HG03025 (cell line): Measurements from ENCODE around the gene SH3BGRL3.
"Not testable (repeated sequence)": the region's sequence is repeated elsewhere in the genome, so short reads cannot be mapped to it uniquely, and the experiment has no call there.

Source experiments
- ATAC-seq: cut with Tn5 transposase; IDR thresholded peaks from one replicate; pipeline ENCODE4 v1.9.1; 2021; ENCODE audit warnings: mild to moderate bottlenecking, moderate library complexity; ENCODE audit not compliant: unreplicated experiment, low FRiP score

Gene SH3BGRL3

DNA sequence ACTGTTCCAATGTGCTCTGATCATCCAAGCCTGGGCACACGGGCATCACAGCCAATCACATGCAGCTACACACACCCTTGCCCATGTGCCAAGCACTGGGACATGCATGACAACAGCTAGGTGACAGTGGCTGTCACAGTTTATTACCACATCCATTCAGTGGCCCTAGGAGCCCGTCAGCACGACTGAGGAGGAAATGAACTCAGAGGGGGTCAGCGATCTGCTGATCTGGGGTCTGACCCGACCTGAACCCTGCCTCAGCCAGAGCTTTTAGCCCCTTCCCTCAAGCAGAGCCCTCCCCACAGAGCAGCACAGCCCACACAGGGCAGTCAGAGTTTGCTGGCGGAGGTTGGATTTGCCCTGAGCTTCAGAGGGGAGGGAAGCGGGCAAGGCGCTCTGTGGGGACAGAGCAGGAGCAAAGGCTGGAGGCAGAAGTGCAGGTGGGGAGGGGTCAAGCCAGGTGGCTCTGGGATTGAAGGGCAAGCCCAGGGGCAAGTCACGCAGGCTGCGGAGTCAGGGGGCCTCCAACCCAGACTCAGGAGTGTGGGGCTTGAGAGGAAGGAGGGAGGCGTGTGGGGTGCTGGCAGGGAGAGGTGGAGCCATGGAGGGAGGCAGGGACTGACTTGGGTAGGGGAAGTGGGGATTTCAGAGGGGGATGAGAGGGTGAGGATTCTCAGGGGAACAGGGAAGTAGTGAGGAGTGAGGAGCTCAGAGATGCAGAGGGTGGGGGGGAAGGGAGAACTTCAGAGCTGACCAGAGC, 10.4 kb downstream of the SH3BGRL3 start:
- no peak for ATAC-seq

DNA sequence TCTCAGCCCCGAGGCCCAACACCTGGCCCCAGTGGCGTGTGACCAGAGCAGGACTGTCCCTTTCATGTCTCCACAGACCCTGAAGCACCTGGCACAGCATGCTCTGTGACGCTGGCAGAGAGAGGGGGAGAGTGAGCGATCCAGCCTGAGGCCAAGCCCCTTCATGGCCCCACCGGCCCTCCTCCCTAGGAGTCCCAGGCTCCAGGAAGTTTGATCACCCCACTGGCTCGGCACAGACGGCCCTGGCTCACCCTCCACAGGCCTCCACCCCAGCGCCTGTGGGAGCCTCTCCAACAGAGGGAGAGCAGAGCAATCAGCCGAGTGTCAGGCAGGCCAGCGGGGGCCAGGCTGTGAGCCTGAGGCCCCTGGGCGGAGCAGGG, 11.0 kb downstream of the SH3BGRL3 start:
- ATAC-seq: no peak

DNA sequence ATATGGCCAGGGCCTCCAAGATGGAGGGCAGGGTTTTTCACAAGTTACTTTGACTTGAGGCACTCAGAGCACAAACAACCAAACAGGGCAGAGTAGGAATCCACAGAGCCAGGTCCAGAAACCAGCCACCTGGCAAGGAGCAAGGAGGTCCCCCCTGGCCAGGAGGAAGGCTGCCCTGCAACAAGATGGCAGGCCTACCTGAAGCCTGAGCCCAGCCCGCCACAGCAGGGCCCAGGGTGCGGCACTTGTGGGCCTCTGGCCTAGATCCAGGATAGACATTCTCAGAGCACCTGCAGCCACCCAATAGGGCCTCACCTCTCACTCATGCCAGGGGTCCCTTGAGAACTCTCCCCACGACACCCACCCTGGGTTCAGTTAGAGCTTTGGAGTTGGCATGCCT, 11.5 kb downstream of the SH3BGRL3 start:
- no peak for ATAC-seq

DNA sequence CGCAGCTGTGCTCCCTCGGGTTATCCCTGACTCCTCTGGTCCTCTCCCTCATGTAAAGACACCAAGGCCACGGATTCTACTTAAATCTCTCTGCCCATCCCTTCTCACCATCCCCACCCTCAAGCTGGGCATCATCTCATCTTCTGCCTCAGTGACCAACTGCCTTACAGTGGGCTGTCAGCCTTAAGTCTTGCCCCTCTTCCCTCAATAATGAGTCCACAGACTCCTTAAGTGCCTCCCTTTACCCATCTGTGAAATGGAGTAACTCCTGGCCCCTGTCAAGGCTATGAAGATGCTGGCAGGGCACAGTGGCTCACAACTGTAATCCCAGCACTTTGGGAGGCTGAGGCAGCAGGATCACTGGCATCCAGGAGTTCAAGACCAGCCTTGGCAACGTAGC, 12.1 kb downstream of the SH3BGRL3 start:
- ATAC-seq: no peak

DNA sequence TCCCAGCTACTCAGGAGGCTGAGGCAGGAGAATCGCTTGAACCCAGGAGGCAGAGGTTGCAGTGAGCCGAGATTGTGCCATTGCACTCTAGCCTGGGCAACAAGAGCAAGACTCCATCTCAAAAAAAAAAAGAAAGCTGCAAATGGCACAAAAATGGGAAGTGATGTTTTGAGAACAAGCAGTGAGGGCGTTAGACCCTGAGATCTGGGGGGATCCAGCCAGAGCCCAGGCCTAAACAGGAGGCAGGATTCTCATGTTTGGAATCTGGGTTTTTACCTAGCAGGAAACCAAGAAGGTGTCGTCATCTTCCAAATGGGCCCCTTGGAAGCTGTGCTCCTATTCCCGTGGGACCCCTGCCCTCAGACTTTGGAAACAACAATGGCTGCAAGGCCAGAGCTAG, 12.8 kb downstream of the SH3BGRL3 start:
- ATAC-seq: not testable (repeated sequence)

DNA sequence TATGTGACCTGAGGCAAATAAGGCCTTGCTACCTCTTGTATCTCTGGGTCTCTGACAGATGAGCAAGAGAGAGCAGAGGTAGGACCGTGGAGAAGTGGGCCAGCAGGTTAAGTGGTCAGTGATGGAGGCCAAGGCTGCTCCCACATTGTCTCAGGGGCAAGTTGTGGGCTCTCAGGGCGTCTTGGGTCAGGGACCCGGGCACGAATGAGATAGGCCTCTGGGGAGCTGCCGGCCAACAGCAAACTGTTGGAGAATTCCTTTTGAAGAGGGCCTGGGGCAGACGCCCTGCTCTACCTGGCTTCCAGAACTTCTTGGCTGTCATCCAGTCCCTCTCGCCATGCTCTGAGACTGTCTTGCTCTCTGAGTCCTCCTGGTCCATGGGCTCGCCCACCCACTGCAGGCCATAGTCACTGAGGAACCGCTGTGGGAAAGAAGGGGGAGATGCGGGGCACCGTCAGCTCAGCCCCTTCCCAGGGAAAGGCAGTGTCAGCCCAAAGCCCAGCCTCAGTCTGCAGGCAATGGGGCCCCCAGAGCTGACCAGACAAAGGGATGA, 14.1 kb downstream of the SH3BGRL3 start:
- ATAC-seq: no peak

DNA sequence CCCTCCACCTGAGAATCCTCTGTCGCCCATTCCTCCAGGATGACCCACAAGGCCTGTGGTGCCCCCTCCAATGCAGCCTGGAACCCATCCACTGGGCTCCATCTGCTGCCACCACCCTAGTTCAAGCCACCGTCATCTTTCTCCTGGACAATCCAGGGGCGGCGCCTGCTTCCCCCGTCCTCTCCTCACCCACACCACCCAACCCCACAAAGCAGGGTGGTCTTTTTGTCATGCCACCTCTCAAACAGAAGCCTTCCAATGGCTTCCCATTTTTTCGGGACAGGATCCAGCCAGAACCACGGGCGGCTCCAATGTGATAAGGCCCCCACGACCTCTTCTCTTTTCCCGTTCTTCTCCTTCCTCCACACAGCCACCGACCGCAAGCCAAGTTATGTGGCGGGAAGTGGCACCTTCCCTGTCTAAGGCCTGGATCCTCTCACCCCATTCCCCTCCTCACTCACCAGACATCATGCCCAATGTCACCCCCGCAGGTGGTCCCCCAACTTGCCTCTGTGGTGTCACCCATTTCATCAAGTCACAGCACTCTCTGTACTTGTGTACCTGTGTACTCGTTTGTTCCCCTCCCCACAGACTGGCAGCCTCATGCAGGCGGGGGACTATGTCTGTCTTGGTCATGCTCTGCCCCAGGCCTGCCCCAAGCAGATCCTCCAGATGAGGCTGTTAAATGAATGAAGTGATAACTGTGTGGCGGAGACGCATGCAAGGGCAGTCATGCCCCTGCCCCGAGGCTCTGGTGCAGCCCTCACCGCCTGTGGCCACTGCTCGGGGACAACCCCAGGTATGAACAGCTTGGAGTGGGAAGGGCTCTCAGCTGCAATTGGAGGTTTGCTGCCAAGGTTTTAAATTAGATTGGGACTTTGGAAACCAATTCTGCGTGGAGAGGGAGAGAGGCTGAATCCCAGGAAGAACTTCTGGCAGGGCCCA, 15.6 kb downstream of the SH3BGRL3 start:
- ATAC-seq: no peak

DNA sequence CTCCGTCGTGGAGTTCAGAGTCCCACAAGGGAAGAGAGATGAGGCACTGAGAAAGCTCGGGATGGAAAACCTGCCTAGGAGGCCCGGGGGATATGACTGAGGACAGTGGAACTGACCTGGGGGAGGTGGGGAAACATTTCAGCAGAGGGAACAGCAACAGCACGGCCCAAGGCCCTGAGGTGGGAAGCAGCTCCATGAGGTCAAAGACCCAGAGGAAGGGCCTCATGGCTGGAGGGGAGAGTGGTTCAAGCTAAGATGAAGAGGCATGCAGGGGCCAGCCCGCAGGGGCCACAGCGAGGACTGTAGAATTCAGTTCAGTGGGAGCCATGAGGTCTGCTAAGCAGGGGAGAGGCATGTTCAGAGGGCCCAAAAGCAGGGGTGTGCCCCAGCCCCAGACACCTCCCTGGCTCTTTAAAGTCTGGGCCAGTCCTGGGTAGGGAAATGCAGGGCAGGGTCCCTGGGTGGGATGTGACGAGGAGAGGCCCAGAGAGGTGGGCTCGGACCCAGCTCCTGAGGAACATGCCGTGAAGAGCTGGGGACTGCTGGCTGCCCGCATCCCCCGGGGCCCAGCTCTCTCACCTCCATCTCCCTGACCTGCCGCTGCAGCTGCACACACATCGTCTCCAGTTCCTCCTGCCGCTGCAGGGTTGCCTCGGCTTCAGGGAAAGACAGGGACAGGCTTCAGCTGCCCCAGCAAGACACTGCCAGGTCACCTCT, 16.6 kb downstream of the SH3BGRL3 start:
- ATAC-seq: no peak

DNA sequence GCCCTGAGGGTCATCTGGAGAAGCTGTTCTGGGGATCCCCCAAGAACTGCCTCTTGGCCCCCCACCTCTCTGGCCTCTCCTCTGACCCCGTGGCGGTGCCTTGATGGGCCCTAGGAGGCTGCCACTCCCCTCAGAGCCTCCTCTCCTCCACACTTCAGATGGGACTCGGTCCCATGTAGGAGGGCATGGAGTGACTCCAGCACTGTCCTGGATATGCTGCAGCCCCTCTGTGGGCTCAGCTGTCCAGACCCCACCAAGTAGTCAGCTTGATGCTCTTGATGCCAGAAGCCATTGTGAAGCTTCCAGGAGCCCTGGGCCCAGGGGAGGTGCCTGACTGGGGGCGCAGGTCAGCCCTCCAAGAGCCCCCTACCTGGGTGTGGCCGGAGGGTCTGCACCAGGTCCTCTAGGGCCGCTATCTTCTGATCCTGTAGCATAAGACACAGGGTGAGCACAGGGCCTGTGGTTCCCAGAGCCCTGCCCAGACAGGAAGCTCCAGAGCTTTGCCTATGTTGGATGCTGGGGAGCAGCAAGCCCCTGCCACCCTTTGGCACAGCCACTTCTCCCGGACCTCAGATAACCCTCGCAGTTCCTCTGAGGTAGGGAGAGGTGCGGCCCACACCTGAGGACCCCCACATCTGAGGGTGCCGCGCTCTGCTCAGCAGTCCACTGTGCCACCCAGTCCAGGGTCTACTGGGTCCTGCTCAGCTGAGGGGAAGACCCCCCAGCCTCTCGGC, 17.3 kb downstream of the SH3BGRL3 start:
- ATAC-seq: no peak

DNA sequence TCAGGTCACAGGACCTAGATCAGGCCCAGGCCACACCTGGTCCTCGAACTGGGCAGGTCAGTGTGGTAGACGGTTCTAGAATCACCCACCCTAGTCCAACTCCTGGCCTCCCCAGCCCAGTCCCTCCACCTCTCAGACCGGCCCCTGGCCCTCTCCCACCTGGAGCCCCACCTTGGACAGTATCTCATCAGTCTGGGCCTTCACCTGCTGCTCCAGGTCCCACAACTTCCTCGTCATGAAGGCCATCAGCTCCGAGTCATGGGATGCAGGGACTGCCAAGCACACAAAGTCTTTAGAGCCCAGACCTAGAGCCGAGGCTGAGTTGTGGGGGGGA, 17.9 kb downstream of the SH3BGRL3 start:
- no peak for ATAC-seq

DNA sequence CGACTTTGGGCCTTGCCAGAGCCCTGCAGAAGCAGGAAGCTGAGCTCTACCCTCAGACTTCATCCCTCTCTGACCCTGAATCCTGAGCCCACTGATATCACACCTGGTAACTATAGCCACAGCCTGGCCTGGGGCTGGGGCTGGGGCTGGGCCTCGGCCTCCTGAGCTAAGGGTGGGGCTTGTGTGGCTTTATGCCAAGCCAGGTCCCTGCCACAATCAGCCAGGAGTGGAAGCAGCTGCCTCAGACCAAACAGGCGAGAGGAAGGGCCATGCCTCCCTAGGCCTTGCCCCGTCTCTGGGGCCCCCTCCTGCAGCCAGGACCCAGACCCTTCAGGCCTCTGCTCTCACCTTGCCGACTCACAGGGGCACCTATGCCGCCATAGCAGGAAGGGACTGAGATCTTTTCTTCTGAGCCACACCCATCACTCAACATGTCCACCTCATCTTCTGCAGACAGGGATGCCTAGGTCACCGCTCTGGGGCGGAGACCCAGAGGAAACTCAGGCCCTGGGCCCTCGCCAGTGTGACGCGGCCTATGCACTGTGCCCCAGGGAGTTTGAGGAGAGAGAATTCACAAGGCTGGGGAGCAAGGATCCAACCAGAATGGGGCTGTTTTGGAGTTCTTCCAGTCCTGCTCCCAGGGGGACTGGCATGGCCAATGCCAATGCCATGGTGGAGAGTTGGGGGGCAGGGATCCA, 20.8 kb downstream of the SH3BGRL3 start:
- no peak for ATAC-seq

DNA sequence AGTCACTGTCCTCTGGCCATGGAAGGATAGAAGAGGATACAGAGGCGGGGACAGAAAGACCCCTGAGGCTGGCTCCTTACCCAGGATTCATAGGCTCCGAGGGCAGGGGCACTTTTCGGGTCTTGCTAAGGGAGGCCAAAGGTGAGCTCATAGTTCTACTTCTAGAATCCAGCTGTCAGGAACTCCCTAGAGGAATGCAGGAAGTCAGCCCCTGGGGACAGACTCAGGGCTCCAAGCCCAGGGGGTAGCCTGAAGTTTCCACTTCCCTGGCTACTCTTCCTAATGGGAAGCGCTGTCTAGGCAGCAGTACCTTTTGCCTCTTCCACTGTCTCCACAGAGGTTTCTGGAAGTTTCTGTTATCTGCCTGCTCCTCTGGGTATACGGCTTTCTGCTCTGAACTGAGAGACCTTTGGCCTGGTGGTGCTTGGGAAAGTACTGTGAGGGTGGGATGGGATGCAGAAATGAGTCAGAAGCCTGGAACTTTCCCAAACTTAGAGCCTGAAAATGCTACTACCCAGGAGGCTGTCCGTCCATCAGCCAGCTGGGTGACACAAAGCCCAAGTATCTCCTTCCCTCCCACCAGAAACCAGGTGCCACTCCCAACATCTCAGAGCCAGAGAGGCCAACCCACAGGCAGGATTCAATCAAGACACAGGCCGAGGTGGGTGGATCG, 23.0 kb downstream of the SH3BGRL3 start:
- no peak for ATAC-seq

DNA sequence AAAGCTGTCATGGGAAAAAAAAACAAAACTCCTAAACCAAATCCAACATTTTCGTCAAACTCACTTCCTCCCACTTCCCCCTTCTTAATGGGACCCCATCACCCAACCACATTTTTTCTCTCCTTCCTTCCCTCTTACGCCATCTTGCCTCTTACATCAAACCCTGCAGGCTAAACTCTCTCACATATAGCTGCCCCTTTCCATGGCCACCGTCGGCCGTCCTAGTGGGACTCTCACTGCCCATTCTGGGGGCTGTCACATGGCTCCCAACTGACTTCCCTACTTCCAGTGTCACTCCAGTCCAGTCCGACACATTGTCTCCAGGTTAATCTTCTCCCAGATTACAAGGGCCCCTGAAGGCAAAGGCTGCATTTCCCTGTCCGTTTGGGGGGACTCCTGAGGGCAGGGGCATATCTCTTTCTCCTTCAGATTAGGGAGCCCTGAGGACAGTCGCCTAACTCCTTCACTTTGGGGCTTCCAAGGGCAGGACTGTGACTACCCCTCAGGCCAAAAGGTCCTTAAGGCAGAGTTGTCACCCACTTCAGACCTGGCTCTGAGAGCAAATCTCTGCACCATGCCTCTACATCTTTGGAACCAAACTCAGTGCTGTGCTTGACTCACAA, 25.9 kb downstream of the SH3BGRL3 start:
- ATAC-seq: peak; percentile 7

DNA sequence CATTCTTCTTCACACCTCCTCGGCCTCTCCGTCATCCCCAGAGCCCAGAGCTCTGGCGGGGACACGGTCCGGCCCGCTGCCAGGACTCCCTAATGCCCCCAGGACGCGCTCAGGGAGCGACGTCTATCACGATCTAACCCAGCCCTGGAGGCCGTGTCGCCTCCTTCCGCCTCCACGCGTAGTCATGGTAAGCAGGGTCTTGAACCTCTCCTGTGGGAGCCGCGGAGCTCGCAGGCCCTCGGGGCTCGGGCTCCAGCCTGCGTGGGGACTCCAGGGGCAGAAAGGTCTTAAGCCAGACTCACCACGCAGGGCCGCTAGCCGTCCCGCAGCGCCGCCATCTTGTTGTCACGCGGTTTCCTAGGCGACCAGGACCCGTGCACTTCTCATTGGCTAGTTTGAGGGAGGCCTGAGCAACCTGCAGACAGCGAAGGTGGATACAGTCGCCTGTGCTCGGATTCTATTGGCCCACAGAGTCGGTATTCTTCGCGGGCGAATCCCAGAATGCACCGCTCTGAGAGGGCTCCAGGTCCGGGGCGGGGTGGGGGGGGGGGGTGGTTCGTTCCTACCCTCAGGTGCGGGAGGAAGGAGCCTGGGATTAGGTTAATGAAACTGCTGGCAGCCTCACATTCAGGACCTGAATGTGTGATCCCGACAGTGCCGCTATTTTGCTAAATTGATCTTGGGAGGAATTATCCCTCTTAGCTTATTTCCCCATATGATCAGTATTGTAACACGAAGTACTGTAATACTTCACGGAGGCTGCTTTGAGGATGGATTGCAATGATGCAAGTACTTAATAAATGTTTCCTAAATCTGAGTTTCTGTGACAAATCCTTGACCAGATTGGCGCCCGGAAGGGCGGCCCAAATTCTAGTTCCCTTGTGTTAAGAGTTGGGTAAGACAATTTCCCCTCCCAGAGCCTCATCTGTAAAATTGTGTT, 26.7 kb downstream of the SH3BGRL3 start, which contains the start of gene UBXN11:
TSS of gene UBXN11 (minus strand) at position 347 of the 940 bp plus-strand sequence. CDS start 3,753 bp downstream, outside the sequence.
- peak; percentile 96 for ATAC-seq

DNA sequence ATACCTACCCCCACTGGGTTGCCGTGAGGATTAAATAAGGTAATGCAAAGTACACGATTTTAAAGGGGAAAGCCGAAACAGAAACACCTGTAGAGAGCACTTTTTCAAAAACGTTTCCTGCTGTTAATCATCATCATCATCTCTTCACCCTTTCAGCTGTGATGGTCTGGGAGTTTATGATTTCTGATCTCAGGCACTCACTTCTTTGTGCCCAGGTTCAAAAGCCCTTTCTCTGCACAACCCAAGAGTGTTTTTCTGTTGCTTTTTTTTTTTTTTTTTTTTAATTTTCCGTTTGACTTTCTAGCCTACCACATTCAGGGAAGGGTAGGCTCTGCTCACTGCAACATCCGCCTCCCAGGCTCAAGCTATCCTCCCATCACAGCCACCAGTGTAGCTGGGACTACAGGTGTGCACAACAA, 27.5 kb downstream of the SH3BGRL3 start:
- no peak for ATAC-seq

DNA sequence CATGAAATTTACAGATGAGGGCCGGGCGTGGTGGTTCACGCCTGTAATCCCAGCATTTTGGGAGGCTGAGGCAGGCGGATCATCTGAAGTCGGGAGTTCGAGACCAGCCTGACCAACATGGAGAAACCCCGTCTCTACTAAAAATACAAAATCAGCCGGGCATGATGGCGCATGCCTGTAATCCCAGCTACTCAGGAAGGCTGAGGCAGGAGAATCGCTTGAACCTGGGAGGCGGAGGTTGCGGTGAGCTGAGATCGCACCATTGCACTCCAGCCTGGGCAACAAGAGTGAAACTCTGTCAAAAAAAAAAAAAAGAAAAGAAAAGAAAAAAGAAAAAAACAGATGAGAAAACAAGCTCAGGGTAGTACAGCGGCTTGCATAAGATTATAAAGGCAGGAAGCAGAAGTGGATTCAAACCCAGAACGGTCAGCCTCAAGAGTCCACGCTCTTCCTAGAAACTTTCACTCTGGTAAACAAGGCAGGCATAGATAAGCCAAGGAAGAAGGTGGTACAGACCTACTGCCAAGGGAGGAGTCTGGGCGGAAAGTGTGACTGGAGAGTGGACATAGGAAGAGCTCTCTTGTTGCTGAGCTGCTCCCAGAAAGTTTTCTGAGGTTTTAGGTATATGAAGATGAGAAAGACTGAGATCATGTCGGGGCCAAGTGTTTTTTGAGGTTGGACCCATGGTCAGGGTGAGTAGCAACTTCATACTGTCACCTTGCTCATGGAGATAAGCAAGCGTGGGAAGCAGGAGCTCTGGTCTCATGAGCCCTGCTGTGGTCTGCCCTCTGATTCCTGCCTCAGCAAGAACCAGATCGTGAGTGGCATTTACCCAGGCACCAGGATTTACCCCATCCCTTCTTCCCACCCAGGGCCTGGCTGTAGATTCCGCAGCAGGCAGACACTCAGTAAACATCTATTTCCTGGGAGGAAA, 28.3 kb downstream of the SH3BGRL3 start:
- ATAC-seq: not testable (repeated sequence)
